ENCODE data around the gene PCDHAC2.

Gene PCDHAC2, protein sequence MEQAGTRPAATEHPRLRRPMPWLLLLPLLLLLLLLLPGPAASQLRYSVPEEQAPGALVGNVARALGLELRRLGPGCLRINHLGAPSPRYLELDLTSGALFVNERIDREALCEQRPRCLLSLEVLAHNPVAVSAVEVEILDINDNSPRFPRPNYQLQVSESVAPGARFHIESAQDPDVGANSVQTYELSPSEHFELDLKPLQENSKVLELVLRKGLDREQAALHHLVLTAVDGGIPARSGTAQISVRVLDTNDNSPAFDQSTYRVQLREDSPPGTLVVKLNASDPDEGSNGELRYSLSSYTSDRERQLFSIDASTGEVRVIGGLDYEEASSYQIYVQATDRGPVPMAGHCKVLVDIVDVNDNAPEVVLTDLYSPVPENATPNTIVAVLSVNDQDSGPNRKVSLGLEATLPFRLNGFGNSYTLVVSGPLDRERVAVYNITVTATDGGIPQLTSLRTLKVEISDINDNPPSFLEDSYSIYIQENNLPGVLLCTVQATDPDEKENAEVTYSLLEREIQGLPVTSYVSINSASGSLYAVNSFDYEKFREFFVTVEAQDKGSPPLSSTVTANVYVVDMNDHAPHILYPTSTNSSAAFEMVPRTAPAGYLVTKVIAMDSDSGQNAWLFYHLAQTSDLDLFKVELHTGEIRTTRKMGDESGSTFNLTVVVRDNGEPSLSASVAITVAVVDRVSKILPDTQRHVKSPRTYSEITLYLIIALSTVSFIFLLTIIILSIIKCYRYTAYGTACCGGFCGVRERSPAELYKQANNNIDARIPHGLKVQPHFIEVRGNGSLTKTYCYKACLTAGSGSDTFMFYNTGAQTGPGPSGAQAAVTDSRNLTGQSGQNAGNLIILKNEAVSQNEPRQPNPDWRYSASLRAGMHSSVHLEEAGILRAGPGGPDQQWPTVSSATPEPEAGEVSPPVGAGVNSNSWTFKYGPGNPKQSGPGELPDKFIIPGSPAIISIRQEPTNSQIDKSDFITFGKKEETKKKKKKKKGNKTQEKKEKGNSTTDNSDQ

DNA sequence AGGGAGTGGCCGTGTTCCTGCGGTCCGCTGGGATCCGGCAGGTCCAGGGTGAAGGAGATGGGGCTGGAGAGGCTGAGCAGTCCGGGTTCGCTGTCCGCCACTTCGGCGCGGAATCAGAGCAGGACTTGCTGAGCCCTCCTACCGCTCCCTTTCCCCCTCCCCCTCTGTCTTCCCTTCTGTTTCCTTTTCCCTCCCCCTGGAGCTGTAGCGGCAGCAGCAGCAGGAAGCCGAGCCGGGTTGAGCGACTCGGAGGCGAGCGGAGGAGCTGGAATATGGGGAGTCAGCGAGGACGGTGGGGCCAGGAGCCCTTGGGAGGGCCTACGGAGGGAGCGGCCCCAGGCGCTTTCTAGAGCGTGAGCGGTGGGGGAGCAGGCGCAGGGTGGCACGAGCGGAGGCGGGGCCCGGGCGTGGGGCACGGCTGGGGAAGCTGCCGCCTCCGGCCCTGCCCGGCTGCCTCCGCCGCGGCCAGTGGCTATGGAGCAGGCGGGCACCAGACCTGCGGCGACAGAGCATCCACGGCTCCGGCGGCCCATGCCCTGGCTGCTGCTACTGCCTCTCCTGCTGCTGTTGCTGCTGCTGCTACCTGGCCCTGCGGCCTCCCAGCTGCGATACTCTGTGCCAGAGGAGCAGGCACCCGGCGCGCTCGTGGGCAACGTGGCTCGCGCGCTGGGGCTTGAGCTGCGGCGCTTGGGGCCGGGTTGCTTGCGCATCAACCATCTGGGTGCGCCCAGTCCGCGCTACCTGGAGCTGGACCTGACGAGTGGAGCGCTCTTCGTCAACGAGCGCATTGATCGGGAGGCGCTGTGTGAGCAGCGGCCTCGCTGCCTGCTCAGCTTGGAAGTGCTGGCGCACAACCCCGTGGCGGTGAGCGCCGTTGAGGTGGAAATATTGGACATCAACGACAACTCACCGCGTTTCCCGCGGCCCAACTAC, at the start of gene PCDHAC2:
TSS of gene PCDHAC2 (plus strand) at position 184 of the 933 bp plus-strand sequence. CDS start at position 475, 291 bp downstream.
- no peak for FAIRE-seq
- DNase-seq (ENCODE audit: extremely low spot score, insufficient read length, low read depth): no peak

GRCh38 chr5:140923601-140924000, 42.7 kb upstream of the PCDHAC2 start:
- FAIRE-seq: no peak
- no peak for DNase-seq (ENCODE audit: extremely low spot score, insufficient read length, low read depth)

- DNase-seq (ENCODE audit: extremely low spot score, insufficient read length, low read depth) (no peak), FAIRE-seq (no peak)
Measured at GRCh38 chr5:140925806-140926442, 40.4 kb upstream of the PCDHAC2 start, which contains the start of gene PCDHAC1. Gene PCDHAC1, plus strand, starts transcription at chr5:140926299. Its CDS starts 594 bp downstream, at chr5:140926893.

DNA sequence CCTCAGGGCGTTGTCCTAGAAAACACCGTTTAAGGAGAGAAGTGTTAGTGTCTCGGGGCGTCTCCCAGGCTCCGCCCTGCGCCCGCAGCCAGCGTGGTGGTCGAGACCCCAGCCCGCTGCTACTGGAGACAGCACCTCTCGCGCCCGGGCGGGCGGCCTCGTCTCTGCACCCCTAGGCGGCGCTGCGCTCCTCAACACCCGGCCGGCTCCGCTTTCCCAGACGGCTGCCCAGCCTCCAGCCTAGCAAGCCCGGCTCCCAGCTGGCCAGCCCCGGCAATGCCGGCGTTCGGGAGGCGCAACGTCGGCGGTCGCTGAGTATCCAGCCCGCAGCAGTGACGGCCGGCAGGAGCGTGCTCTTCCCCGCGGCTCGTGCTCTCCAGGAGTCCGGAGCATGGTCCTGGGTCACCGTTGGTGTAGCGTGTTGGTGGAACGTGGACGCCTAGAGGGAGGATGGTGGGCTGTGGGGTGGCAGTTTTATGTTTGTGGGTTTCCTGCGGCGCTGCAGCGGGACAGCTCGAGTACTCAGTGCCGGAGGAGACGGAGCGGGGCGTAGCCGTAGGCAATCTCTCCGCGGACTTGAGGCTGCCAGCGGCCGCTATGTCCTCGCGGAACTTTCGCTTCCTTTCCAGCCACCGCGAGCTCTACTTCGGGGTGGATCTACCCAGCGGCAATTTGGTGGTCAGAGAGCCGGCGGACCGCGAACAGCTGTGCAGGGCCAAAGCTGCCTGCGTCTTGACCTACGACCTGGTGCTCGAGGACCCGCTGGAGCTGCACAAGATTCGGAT, 39.6 kb upstream of the PCDHAC2 start:
- FAIRE-seq (no peak), DNase-seq (ENCODE audit: extremely low spot score, insufficient read length, low read depth) (no peak)

DNA sequence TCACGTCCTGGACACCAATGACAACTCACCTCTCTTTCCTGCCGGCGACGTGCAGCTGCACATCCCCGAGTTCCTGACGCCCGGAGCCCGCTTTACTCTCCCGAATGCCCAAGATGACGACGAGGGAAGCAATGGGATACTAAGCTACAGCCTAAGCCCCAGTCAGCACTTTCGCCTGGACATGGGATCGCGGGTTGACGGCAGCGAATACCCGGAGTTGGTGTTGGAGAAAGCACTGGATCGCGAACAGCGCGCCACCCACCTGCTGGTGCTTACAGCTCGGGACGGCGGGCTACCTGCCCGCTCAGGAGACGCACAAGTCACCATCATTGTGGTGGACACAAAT, 39.1 kb upstream of the PCDHAC2 start:
- FAIRE-seq (no peak), DNase-seq (ENCODE audit: extremely low spot score, insufficient read length, low read depth) (no peak)

- FAIRE-seq (no peak), DNase-seq (ENCODE audit: extremely low spot score, insufficient read length, low read depth) (no peak)
Measured at GRCh38 chr5:140934964-140935606, 31.2 kb upstream of the PCDHAC2 start.

- FAIRE-seq (no peak), DNase-seq (ENCODE audit: extremely low spot score, insufficient read length, low read depth) (no peak)
Measured at GRCh38 chr5:140946578-140946977, 19.7 kb upstream of the PCDHAC2 start.

DNA sequence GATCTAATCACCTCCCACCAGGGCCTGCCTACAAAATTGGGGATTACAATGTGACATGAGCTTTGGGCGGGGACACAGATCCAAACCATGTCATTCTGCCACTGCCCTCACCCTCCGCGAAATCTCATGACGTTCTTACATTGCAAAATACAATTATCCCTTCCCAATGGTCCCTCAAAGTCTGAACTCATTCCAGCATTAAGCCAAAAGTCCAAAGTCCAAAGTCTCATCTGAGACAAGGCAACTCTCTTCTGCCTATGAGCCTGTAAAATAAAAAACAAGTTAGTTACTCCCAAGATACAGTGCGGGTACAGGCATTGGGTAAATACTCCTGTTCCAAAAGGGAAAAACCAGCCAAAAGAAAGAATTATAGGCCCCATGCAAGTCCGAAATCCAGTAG, 14.6 kb upstream of the PCDHAC2 start:
- FAIRE-seq (no peak), DNase-seq (ENCODE audit: extremely low spot score, insufficient read length, low read depth) (no peak)

DNA sequence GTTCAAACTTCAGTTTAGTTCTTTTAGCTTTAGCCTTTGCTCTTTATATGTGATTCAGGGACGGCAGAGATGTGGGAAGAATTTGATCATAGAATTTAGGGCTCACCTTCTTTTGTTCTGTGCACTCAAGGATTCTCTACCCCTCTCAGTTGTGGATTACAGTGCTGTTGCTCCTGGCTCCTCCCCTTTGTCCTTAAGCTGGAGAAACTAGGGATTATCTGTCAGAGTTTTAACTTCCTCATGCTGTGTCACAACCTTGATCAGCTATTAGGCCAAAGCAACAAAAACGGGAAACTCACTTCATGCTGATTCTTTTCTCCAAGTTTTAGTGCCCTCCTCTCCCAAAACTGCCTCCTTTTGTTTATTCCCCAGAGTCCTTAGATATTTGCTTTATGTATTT, 13.0 kb upstream of the PCDHAC2 start:
- no peak for DNase-seq (ENCODE audit: extremely low spot score, insufficient read length, low read depth)
- no peak for FAIRE-seq

- no peak for FAIRE-seq
- DNase-seq (ENCODE audit: extremely low spot score, insufficient read length, low read depth): no peak
Measured at GRCh38 chr5:140962190-140962589, 4.1 kb upstream of the PCDHAC2 start.

GRCh38 chr5:140964356-140964755, 1.9 kb upstream of the PCDHAC2 start:
- DNase-seq (ENCODE audit: extremely low spot score, insufficient read length, low read depth) (no peak), FAIRE-seq (no peak)

DNA sequence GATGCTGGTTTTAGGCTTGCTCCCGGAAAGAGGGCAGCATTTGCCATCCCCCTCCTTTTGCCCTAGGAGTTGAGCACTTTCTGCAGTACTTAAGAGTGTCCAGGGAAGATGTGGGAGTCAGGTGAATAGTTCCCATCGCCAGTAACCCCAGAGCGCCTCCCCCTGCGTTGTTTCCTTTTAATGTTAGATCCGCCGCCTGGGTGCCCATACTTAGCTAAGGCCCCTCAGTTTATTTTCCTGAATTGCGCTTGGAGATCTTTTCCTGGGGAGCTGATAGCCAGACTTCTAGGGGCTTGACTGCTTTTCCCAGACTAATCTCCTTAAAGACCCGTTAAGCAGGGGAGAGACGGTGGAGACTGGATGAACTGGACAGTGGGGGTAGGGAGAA, 377 bp upstream of the PCDHAC2 start:
- FAIRE-seq: no peak
- no peak for DNase-seq (ENCODE audit: extremely low spot score, insufficient read length, low read depth)

DNA sequence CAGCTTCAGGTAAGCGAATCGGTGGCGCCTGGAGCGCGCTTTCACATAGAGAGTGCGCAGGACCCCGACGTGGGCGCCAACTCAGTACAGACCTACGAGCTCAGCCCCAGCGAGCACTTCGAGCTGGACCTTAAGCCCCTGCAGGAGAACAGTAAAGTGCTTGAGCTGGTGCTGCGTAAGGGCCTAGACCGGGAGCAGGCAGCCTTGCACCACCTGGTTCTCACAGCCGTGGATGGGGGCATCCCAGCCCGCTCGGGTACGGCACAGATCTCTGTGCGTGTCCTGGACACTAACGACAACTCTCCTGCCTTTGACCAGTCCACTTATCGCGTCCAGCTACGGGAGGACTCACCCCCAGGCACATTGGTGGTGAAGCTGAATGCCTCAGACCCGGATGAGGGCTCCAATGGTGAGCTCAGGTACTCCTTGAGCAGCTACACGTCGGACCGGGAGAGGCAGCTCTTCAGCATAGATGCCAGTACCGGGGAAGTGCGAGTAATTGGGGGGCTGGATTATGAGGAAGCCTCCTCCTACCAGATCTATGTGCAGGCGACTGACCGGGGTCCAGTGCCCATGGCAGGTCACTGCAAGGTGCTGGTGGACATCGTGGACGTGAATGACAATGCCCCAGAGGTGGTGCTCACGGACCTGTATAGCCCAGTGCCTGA, 1.1 kb downstream of the PCDHAC2 start:
- DNase-seq (ENCODE audit: extremely low spot score, insufficient read length, low read depth): no peak
- FAIRE-seq: no peak

DNA sequence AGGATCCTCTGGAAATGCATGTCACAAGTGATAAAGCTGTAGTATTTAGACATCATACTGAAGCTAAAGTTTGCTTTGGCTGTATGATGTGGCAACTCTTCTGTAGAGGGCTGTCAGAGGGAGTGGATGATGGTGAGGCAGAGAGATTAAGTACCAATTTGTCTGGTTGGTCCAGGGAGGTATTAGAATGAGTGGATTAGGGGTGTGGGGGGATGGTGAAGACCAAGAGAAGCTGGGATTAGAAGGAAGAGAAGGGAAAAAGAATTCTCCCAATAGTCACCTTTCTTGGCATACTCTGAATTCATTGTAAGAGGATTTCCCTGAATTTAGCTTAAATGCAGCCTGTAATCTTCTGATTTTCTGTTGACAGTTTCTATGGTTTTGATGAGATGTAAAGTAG, 3.6 kb downstream of the PCDHAC2 start:
- FAIRE-seq (no peak), DNase-seq (ENCODE audit: extremely low spot score, insufficient read length, low read depth) (no peak)

GRCh38 chr5:140973550-140973949, 7.3 kb downstream of the PCDHAC2 start:
- DNase-seq (ENCODE audit: extremely low spot score, insufficient read length, low read depth): no peak
- no peak for FAIRE-seq

DNA sequence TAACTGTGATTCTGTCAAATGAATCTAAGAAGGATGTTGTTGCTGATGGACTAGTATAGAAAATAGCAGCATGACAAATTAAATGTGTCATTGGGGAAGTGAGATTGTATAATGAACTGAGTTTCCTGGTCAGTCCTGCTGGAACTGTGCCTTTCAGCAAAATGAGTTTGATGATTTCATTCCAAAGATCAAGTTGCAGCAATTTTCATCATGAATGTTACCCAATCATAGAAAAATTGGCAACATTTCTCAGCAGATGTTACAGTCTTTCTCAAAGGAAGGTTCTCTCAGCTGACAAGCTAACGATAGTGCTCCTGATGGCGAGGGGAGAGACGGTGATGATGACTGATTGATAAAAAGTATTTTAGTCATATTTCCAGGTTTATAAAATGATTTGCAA, 10.7 kb downstream of the PCDHAC2 start:
- no peak for FAIRE-seq
- DNase-seq (ENCODE audit: extremely low spot score, insufficient read length, low read depth): no peak

DNA sequence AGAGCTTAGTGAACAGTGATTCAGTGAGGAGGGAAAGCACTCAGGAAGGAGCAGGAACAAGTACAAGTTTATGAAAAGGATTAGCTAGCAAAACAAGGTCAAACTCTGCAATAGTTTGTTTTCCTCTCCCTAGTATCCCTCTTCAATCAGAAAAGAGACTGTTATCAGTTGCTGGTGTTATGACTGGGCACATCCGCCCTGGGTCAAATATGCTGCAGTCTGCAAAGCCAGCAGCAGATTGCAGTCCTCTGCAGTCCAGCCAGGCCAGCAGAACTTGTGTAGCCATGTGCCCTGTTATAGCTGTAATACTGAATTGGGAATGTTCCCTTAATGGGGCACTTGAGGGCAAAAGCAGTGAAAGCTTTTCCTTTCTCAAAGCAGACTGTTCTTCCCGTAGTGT, 12.0 kb downstream of the PCDHAC2 start:
- DNase-seq (ENCODE audit: extremely low spot score, insufficient read length, low read depth) (no peak), FAIRE-seq (no peak)

DNA sequence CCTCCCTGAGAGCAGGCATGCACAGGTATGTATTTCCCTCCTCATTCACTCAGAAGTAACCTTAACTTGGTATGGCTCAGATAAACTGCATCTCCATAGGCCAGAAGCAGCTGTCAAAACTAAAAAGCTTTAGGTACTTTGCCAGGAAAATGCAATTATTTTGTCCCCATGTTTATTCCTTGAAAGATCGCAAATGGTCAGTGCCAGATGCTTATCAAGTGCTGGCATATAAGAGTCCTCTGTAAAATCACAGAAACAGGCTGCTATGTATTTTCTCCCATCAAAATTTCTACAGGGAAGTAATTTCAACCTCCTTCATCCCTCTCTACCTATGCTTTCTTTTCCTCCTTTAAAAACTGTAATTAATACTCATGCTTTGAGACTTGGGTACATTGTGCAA, 12.7 kb downstream of the PCDHAC2 start:
- DNase-seq (ENCODE audit: extremely low spot score, insufficient read length, low read depth): no peak

More for the DNA sequence above, 12.7 kb downstream of the PCDHAC2 start:
- FAIRE-seq: no peak

Measured in GM18507 (cell line).